HK-2 (cell line): Measurements from ENCODE around the gene HIP1.
A peak's percentile ranks its signal among the peaks of the same experiment; 100 is the strongest.
"Not testable (repeated sequence)": the region's sequence is repeated elsewhere in the genome, so short reads cannot be mapped to it uniquely, and the experiment has no call there.

Source experiments
- DNase-seq: peaks from one replicate; pipeline ENCODE4 v3.0.0-alpha.2; 2018; ENCODE audit not compliant: unreplicated experiment

Gene HIP1

DNA sequence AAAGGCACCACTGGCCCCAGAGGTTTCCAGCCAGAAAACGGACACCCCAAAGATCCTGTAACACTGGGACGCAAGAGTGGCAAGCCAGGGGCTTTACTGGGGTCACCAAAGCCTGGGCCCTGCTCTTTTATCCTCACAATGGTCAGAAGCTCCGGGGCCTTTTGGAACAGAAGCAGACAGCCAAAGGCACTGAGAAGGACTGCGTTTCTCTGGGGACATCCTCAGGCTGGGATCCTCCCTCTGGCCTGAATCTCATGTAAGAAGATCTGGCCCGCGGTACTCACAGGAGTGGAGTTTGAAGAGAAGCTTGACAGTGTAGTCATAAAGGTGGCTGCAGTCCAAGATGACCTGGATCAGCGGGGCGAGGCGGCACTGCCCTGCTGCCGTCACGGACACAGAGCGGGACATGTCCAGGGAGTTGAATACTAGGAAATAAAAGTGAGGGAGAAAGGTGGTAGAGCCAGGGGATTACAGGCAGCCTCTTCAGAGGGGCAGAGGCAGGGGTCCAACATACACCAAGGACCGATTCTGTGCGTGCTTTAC lies 165.2 kb downstream of the HIP1 start:
- no peak for DNase-seq

DNA sequence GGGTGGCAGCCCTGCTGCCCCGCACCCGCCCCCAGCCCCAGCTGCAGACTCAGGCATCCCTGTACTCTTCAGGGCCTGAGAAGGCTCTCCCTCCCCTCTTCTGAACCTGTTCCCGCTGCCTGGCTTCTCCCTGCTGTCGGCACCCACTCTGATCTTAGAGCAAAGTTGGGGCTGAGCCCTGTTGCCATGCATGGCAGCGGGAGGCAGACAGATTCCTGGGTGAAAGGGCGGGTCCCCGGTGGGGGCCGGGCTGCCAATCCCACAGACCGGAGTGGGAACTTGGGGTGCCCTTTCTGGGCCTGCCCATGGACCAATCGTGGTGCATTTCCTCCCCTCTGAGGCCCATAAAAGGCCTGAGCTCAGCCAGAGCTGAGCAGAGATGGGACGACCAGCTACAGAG lies 165.9 kb downstream of the HIP1 start:
- no peak for DNase-seq

DNA sequence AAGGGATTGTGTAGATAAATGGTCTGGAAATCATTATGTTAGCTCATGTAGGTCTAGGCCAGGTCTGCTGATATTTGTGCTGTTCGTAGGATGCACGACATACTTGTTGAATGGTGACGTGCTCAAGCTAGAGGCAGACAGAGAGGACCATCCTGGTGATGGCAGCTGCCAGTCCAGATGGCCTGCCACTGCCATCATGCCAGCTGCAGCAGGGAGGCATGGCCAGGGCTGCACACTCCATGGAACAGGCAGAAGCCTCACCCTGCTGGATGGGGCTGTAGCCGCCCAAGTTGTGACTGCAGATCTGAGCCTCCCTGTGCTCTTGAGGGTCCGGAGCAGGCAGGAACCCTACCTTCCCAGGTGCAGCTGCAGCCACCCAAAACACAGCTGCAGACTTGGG lies 166.3 kb downstream of the HIP1 start:
- DNase-seq = no peak

DNA sequence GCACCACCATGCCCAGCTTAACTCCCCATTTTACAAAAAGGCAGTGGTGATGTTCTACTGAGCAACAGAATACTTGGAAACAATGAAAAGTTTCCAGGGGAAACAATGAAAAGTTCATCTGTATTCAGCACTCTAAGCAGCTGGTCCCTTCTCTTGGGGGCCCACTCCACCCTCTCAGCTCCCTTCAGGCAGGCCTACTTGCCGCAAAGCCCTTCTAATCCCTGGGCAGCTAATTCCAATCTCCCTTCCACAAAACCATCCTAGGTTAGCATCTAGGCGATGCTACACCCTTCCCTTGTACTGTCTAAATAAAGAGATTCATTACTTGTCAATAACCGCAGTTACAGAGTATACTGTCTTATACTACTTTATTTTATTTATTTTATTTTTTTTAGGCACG lies 167.5 kb downstream of the HIP1 start:
- no peak for DNase-seq

DNA sequence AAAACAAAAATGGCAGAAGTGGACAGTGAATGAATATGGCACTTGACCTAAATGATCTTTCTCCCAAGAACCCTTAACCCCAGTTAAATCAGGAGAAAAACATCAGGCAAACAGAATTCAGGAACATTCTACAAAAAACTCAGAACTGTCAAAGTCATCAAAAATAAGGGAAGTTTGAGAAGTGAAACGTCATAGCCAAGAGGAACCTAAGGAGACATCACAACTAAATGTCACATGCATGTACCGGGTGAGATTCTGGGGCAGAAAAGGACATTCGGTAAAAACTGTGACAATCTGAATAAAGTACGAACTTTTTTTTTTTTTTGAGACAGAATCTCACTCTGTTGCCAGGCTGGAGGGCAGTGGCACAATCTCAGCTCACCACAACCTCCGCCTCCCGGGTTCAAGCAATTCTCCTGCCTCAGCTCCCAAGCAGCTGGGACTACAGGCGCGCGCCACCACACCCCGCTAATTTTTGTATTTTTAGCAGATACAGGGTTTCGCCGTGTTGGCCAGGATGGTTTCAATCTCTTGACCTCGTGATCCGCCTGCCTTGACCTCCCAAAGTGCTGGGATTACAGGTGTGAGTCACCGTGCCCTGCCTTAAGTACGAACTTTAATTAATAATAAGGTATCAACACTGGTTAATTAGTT lies 169.0 kb downstream of the HIP1 start:
- DNase-seq = not testable (repeated sequence)

DNA sequence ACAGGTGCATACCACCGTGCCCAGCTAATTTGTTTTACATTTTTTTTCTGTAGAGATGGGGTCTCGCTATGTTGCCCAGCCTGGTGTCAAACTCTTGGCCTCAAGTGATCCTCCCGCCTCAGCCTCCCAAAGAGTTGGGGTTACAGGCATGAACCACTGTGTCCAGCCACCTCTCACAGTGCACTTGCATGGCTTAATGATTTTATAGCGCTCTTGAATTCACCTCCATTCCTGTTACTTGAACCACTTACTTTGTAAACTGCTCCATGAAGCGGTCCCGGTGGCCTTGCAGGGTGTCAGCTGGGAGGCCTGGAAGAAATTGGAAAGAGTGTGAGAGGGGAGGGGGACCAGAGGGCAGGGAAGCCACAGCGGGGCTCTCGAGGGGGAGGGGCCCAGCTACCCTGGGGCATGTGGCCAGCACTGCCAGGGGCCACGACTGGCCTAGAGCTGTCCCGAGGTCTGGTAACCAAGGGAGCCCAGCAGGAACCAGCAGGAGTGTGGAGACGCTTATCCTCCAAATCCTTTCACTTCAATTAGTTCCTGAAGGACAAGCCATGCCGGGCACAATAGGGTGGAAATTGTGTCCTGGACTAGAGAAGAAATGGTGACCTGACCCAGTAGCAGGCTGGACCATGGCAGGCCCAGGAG lies 170.7 kb downstream of the HIP1 start:
- DNase-seq = no peak

DNA sequence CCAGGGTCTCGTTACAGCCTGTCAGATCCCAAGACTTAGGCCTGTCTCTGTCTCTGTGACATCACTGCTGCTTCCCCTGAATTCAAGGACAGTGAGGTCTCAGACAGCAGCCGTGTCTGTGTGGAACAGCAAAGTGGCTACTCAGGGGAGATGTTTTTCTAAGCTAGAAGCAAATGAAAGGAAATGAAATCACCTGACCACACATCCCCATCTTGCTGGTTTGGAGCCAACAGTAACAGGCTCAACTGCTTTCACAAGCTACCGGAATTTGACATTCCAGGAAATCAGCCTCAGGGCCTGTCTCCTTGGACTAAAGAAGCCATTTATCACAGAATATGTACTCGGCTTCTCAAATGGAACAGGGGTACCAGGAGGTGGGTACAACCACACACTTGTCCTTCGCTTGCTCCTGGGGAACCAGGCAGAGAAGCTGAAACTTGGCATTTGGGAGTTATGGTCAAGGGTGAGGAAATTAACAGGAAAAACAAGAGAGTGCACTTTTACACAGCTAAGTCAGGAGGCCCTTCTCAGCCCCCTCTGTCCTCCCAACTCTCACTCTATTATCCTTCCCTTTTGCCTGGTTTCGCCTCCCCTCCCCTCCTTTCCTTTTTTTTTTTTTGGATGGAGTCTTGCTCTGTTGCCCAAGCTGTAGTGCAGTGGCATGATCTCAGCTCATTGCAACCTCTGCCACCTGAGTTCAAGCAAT lies 173.5 kb downstream of the HIP1 start:
- peak; percentile 54 for DNase-seq

DNA sequence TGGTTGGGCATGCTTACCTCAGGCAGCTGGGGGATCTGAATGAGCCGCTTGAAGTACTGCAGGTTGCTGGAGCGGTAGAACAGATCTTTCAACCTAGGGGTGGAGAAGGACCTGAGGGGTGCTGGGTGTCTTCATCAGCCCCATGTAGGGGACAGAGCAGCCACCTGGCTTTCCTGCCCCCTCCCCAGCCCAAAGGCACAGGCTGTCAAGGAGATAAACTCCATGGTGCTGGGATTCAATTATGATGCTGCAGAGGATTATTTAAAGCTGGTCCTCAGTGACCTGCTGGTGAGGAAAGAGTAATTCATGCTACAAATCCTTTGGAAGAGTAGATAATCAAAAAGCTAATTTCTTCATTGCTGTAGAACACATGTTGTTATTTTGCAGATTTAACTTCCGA lies 175.6 kb downstream of the HIP1 start:
- no peak for DNase-seq

DNA sequence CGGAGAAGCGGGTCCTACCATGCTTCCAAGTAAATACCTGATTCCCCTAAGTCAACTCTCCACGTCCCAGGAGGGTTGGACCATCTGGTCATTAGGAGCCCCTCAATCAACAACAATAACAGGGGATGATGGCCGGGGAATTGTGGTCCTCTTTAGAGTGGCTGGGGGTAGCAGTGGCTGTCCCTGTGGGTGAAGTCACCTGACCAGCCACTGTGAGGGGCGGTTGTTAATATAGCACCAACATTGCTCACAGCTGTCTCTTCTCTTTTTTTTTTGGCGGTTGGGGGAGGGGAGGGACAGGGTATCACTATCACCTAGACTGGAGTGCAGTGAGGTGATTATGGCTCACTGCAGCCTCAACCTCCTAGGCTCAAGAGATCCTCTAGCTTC lies 178.8 kb downstream of the HIP1 start:
- DNase-seq = no peak

DNA sequence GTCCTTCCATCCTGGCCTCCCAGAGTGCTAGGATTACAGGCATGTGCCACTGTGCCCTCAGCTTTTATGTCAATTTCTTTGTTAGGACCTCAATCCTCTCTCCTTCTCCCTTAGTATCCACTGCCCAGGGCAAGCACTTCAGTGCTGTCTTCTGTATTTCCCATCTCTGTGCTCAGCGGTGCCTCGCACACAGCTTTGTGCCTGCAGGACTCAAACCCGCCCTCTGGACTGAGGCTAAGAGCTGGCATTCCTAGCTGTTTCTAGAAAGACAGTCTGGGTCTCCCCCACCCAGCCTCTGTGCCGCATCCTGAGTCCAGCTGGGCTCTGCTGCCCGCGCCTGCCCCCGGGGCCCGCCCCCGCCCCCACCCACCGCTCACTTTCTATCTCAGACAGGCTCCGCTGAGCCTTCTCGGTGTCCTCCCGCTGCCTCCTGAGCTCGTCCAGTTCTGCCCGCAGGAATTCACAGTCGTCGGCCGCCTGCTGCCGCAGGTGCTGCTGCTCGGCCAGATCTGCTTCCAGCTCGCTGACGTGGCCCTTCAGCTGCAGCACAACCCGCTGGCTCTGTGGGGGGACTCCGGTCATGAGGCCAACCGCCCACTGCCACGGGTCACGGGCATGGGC lies 179.3 kb downstream of the HIP1 start:
- DNase-seq = peak; percentile 89

DNA sequence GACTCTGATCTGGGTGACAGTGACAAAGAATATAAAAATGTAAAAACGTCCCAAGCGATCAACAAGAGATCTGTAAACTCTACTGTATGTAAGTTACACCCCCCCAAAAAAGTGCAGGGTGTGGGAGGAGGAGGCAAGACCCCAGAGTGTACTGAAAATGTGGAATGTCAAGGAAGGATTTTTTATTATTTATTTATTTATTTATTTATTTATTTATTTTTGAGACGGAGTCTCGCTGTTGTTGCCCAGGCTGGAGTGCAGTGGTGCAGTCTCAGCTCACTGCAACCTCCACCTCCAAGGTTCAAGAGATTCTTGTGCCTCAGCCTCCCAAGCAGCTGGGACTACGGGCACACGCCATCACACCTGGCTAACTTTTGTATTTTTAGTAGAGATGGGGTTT lies 181.9 kb downstream of the HIP1 start:
- not testable (repeated sequence) for DNase-seq

DNA sequence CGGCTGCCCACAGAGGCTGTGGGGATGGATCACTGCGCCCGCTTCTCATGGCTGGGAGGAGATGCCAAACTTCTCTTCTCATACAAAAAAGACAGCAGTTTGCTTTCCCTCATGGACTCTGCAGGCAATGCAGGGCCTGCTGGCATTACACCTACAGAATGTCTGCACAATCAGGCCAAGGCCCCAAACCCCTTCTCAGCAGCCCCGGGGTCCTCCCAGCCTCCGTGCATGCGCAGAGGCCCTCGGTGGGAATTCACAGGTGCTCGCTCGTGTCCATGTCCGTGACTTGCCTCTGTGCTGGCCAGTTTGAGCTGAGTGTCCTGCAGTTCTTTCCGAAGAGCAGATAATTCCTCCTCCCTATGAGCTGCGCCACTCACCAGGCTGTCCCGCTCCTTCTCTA lies 183.0 kb downstream of the HIP1 start:
- DNase-seq = no peak

DNA sequence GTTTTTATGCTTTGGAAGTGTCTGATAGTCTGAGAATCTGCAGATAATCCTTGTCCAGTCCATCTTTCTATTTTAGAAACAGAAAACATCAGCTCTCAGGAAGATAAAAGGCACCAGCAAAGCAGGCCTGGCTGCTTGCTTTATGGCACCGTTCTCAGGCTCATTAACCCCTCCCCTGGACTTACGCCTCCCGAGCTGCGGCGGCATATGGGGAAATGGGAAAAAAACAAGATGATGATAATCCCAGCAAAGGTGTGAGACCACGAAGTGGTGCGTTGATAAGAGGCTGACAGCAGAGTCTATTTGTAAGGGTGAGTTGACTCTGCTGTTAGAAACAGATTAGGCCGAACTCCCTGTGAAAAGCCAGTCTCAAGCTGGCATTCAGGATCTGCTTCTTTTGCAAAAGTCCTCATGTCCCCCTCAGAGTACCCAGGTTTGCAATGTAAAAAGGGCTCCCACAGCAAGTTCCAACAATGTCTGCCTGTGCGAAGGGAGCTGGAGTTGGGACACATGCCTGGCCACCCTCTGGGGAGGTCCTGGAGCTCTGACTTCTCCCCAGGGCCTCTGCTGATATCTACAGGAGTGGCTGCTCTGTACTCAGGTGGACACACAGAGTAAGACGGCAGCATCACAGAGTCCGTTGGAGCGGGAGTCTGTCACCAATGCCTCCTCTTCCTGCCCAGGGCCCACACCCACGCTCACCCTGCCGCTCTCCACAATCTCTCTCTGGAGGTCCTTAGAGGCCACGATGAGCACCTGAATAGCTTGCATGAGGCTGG lies 192.3 kb downstream of the HIP1 start:
- no peak for DNase-seq

DNA sequence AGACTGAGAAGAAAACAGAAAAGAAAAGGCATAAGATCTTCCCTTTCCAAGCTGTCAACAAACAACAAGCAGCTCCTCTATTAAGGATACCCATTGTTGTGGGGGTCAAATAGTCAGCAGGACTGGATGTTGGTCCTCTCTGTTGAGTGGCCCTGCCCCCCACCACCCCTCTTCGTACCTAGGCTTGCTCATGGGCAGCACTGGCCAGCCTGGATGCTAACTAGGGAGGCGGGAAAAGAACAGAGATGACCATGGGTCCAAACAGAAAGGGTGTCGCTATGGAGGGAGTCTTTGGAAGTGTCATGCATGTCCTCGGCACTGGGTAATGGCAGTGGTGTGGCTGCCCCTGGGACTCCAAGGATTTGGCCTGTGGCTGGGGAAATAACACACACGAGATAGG lies 201.0 kb downstream of the HIP1 start:
- no peak for DNase-seq

DNA sequence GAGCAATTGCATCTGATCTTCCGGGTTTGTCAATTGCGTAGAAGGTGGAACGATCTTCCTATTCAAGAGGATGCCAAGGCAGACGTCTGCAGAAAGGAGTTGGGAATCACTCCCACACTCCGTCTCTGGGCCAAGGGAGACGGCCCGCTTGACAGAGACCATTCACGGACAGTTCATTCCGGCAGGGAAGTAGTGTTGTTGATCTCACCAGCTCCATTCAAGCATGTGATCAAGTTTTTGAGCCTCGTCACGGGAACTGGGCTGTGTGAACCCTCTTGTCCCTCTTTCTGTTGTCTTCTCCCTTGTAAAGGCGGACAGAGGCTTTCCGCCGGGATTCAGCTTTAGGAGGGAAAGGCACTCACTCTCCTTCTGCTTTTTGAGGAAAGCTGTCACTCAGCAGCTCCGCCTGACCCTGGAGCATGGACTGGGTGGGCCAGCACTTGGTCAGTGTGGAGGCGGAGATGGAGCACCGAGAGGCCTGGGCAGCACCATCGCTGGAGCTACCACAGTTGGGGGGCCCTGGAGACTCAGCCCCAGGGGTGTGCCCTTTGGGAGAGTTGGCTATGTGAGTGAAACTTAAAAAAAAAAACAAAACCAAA lies 201.7 kb downstream of the HIP1 start:
- no peak for DNase-seq

DNA sequence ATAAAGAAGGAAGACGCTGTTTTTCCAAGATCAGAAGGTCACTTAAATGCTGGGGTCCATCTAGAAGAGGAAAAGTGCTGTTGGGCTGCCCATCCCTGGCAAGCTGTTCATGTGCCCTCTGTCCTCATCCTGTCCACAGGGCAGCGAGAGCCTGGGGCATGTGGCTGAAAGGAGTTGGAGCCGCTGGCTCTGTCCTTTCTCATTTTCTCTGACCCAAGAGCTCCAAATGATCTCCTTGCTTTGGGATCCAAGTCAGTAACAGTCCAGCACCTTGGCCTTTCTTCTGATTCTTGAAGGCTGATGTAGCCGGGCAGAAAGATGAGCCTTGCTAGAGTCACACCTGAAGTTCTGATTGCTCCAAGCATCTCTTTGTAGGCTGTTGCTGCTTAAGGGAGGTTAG lies 202.2 kb downstream of the HIP1 start:
- no peak for DNase-seq

DNA sequence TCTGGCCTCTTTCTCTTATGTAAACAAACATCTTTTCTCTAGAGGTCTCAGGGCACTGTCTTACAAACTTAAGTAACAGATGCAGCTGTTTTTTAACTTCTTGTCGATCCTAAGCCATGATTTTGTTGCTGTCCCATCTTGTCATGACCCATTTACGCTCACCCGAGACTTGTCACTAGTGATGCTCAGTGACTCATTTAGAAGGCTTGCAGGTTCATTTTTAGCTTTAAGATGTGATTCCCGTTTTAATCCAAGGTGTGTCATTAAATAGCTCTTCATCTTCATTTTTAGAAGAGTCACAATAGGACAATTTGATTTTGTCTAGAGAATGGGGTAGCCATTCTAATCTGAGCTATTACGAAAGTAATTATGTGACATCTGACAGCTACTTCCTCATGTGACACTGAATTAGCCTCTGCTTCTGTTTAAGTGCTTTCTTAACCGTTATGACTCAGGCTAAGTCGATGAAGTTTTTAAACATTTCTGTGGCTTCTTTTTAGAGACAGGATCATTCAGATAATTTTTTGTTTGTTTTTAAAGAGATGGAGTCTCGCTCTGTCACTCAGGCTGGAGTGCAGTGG lies 203.9 kb downstream of the HIP1 start:
- no peak for DNase-seq

DNA sequence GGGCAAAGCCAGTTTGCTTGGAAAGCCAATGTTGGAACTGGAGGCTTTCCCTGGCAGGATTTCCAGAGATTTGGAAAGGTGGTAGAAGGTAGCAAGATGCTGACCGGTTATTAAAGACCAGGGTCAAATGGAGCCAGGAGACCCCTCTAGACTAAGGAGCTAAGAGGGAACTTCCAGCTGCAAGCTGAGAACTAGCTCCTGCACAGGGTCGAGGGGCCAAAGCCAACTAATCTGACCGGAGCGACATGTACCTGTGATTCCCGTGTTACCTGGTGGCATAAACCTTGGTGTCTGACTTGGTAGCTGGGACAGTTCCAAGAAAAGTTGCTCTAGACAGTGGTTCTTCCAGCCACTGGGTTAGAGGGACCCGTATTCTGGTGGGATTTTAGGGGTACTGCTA lies 204.8 kb downstream of the HIP1 start:
- DNase-seq = no peak

DNA sequence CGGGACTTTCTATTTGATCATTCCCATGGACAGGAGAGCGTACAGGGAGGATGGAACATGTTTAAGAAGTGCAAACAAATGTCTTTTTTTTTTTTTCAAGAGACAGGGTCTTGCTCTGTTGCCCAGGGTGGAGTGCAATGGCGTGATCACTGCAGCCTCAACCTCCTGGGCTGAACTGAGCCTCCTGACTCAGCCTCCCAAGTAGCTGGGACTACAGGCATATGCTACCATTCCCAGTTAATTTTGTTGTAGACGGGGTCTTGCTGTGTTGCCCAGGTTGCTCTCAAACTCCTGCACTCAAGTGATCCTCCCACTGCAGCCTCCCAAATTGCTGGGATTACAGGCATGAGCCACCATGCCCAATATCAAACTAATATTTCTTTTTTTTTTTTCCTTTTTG lies 206.1 kb downstream of the HIP1 start:
- no peak for DNase-seq

DNA sequence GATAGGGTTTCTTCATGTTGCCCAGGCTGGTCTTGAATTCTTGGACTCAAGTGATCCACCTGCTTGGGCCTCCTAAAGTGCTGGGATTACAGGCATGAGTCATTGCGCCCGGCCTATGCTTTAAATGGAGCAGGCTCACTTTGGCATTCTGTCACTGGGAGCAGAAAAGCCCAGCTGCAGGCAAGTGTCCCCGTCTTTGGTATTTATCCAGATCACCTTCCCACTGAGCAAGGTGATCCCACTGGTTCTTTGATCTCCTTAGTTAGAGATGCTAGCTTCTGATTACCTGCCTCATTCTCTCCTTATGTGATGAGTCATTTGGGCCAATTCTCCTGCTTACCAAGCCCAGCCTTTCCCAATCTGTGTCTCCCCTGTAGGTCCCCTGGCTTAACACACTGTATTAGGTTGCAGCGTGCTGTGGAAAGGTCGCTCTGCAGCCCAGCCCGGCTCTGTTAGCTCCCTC lies 207.4 kb downstream of the HIP1 start:
- no peak for DNase-seq

DNA sequence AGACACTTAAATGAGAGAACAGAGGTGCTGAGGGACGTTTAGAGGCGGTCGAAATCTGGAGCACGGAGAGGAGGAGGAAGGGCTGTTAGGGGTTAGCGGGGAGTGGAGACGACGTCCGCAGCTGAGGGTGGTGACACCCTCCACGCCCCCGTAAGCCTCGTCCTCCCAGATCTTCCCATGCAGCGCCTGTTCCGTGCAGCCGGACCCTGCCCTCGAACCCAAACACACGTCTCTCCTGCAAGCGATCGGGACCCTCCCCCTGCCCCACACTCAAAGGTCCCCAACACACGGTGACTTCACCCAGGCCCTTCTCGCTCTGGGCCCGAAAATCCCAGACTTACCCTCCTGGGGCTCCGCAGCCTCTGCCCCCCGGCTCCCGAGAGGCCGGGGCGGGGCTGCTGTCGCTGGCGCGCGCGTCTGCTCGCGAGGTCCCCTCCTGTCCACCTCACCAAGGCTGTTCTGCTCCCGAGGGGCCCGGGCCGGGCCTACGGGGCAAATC lies 211.5 kb downstream of the HIP1 start:
- DNase-seq = not testable (repeated sequence)
